ENCODE data around the gene TFAM.
A peak's percentile ranks its signal among the peaks of the same experiment; 100 is the strongest.

TFAM gene

GRCh38 chr10:58384999-58385783 is at the start of gene TFAM:
TFAM (plus strand) TSS chr10:58385410; CDS start chr10:58385548, 138 bp downstream.
- peak; percentile 96 for DNase-seq (ENCODE audit: low spot score)

GRCh38 chr10:58336242-58336641 is 49.0 kb upstream of the TFAM start:
- no peak for DNase-seq (ENCODE audit: low spot score)

- DNase-seq (ENCODE audit: low spot score), result no peak
Observed at GRCh38 chr10:58341422-58341821, 43.8 kb upstream of the TFAM start.

- no peak for DNase-seq (ENCODE audit: low spot score)
Observed at GRCh38 chr10:58341947-58342346, 43.3 kb upstream of the TFAM start.

- no peak for DNase-seq (ENCODE audit: low spot score)
Observed at GRCh38 chr10:58347967-58348366, 37.2 kb upstream of the TFAM start.

GRCh38 chr10:58348571-58349033 is 36.6 kb upstream of the TFAM start:
- no peak for DNase-seq (ENCODE audit: low spot score)

GRCh38 chr10:58350023-58350422 is 35.2 kb upstream of the TFAM start:
- DNase-seq (ENCODE audit: low spot score), result no peak

GRCh38 chr10:58350619-58351323 is 34.4 kb upstream of the TFAM start:
- no peak for DNase-seq (ENCODE audit: low spot score)

- DNase-seq (ENCODE audit: low spot score), result no peak
Observed at GRCh38 chr10:58351616-58352578, 33.3 kb upstream of the TFAM start.

- no peak for DNase-seq (ENCODE audit: low spot score)
Observed at GRCh38 chr10:58352956-58353610, 32.1 kb upstream of the TFAM start.

- DNase-seq (ENCODE audit: low spot score), result no peak
Observed at GRCh38 chr10:58356756-58357155, 28.5 kb upstream of the TFAM start.

GRCh38 chr10:58358314-58358933 is 26.8 kb upstream of the TFAM start:
- no peak for DNase-seq (ENCODE audit: low spot score)

- no peak for DNase-seq (ENCODE audit: low spot score)
Observed at GRCh38 chr10:58358947-58359346, 26.3 kb upstream of the TFAM start.

- no peak for DNase-seq (ENCODE audit: low spot score)
Observed at GRCh38 chr10:58359541-58359940, 25.7 kb upstream of the TFAM start.

GRCh38 chr10:58360412-58361004 is 24.7 kb upstream of the TFAM start:
- no peak for DNase-seq (ENCODE audit: low spot score)

- no peak for DNase-seq (ENCODE audit: low spot score)
Observed at GRCh38 chr10:58361353-58361752, 23.9 kb upstream of the TFAM start.

GRCh38 chr10:58362027-58362789 is 23.0 kb upstream of the TFAM start:
- DNase-seq (ENCODE audit: low spot score), result no peak

- DNase-seq (ENCODE audit: low spot score), result no peak
Observed at GRCh38 chr10:58367069-58367468, 18.1 kb upstream of the TFAM start.

- no peak for DNase-seq (ENCODE audit: low spot score)
Observed at GRCh38 chr10:58371473-58371872, 13.7 kb upstream of the TFAM start.

Measured in activated CD4-positive, alpha-beta T cell treated with anti-CD3 and anti-CD28 coated beads, Interleukin-2, Interleukin-4, amounts not matched to agents 100 ng/mL and 50 ng/mL, durations not matched to agents 16 hours and 8 hours (primary cell).